ENCODE measurements around the gene NDUFS8.

The NDUFS8 gene

DNA sequence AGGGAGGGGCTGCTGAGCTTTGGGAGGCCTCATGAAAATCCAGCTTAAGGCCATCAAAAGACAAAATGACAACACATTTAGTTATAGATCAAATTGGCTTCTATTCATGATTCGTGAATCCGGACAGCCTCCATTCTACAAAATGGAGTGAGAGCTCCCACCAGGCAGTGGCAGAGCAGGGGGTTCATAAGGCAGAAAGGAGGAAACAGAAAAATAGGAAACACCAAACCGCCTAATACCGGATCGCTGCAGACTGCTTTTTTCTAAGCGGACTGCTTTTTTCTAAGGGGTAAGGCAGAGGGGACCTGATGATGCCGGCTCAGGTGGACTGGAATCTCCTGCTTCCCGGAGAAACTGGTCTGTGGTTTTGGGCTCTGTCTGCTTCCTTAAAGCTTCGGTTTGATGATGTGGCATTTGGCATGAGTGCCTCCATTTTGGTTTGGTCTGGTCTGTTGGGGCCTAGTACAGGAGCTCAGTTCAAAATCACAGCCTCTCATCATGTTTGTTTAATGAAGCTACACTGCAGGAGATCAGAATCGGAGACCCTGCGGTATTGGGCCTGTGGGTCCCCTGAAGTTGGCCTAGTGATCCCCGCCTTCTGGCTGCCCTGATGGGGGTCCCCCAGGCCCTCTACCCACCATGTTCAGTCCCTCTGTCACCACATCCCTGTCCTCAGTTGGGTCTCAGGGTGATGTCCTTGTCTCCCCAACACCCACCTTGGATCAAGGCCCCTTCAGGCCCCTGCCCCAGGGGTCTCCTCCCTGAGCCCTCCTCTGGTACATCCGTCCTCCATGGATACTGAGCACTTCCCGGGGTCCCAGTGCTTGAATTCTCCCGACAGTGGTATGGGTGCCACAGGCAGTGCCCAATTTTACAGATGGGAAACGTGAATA lies 19.2 kb upstream of the NDUFS8 start:
- no peaks in the 10 kb centered on the region for H4K20me1 ChIP-seq (ENCODE audit: control insufficient read depth, insufficient read depth, low read depth, low read length)
- H3K4me1 ChIP-seq (ENCODE audit: control insufficient read depth, low read length): peaks cover 30% of the 10 kb centered on the region
- H3K36me3 ChIP-seq (ENCODE audit: control insufficient read depth, low read length): no peaks in the 10 kb centered on the region
- H3K4me3 ChIP-seq (ENCODE audit: low read length): no peak overlapping the region
- no peak overlapping the region for H3K27ac ChIP-seq (ENCODE audit: low read depth, low read length)
- H3K9me3 ChIP-seq (ENCODE audit: control insufficient read depth, insufficient read depth, low read length): no peaks in the 10 kb centered on the region
- TF ChIP-seq EZH2phosphoT487 (IDR thresholded peaks at IDR 0.05; ENCODE audit: borderline replicate concordance, low read length): no peak
- TF ChIP-seq CTCF (IDR thresholded peaks at IDR 0.05; ENCODE audit: low read depth, low read length, poor library complexity, severe bottlenecking): no peak
- no peaks in the 10 kb centered on the region for H3K27me3 ChIP-seq (ENCODE audit: control insufficient read depth, low read length)
- 0 out of 2 replicates have a peak, but pooled peaks cover 3% of the 10 kb centered on the region for H3F3A ChIP-seq (ENCODE audit: control insufficient read depth, insufficient read depth)
- no peaks in the 10 kb centered on the region for H3K79me2 ChIP-seq (ENCODE audit: control insufficient read depth, low read length)
- H3K9me2 ChIP-seq (replicated peaks; ENCODE audit: control insufficient read depth, low read length): no peaks in the 10 kb centered on the region
- H3K4me2 ChIP-seq (ENCODE audit: low read length): no peak overlapping the region

GRCh38 chr11:68012044-68012842 lies 18.2 kb upstream of the NDUFS8 start:
- Histone ChIP-seq H3K4me1 (ENCODE audit: control insufficient read depth, low read length) (peaks cover 28% of the 10 kb centered on the region), H3K27me3 (ENCODE audit: control insufficient read depth, low read length) (no peaks in the 10 kb centered on the region), H3K36me3 (ENCODE audit: control insufficient read depth, low read length) (no peaks in the 10 kb centered on the region), H4K20me1 (ENCODE audit: control insufficient read depth, insufficient read depth, low read depth, low read length) (no peaks in the 10 kb centered on the region), H3K4me2 (ENCODE audit: low read length) (no peak overlapping the region), H3K4me3 (ENCODE audit: low read length) (no peak overlapping the region), H3K9me2 (replicated peaks; ENCODE audit: control insufficient read depth, low read length) (no peaks in the 10 kb centered on the region), H3K27ac (ENCODE audit: low read depth, low read length) (no peak overlapping the region), H3K9me3 (ENCODE audit: control insufficient read depth, insufficient read depth, low read length) (no peaks in the 10 kb centered on the region), H3K79me2 (ENCODE audit: control insufficient read depth, low read length) (no peaks in the 10 kb centered on the region), H3F3A (ENCODE audit: control insufficient read depth, insufficient read depth) (0 out of 2 replicates have a peak, but pooled peaks cover 3% of the 10 kb centered on the region)
- TF ChIP-seq CTCF (IDR thresholded peaks at IDR 0.05; ENCODE audit: low read depth, low read length, poor library complexity, severe bottlenecking) (no peak), EZH2phosphoT487 (IDR thresholded peaks at IDR 0.05; ENCODE audit: borderline replicate concordance, low read length) (no peak)

GRCh38 chr11:68012843-68013610 lies 17.5 kb upstream of the NDUFS8 start:
- no peaks in the 10 kb centered on the region for H3K79me2 ChIP-seq (ENCODE audit: control insufficient read depth, low read length)
- TF ChIP-seq EZH2phosphoT487 (IDR thresholded peaks at IDR 0.05; ENCODE audit: borderline replicate concordance, low read length) (no peak), CTCF (IDR thresholded peaks at IDR 0.05; ENCODE audit: low read depth, low read length, poor library complexity, severe bottlenecking) (no peak)
- H3F3A ChIP-seq (ENCODE audit: control insufficient read depth, insufficient read depth): 0 out of 2 replicates have a peak, but pooled peaks cover 3% of the 10 kb centered on the region
- H4K20me1 ChIP-seq (ENCODE audit: control insufficient read depth, insufficient read depth, low read depth, low read length): no peaks in the 10 kb centered on the region
- no peaks in the 10 kb centered on the region for H3K27me3 ChIP-seq (ENCODE audit: control insufficient read depth, low read length)
- no peak overlapping the region for H3K4me2 ChIP-seq (ENCODE audit: low read length)
- no peak overlapping the region for H3K27ac ChIP-seq (ENCODE audit: low read depth, low read length)
- peaks cover 23% of the 10 kb centered on the region for H3K4me1 ChIP-seq (ENCODE audit: control insufficient read depth, low read length)
- H3K9me2 ChIP-seq (replicated peaks; ENCODE audit: control insufficient read depth, low read length): no peaks in the 10 kb centered on the region
- H3K9me3 ChIP-seq (ENCODE audit: control insufficient read depth, insufficient read depth, low read length): no peaks in the 10 kb centered on the region
- no peaks in the 10 kb centered on the region for H3K36me3 ChIP-seq (ENCODE audit: control insufficient read depth, low read length)
- no peak overlapping the region for H3K4me3 ChIP-seq (ENCODE audit: low read length)

Measured in DOHH2 (cell line).